Ishikawa (cell line): Measurements from ENCODE around the gene GTSE1.

Experiments
- CEBPB ChIP-seq: IDR thresholded peaks from 2 replicates; pipeline ENCODE4 v1.6.1; 2012
- CREB1 ChIP-seq: IDR thresholded peaks from 2 replicates; pipeline ENCODE4 v1.6.1; 2012; ENCODE audit warnings: low read depth
- EGR1 ChIP-seq: IDR thresholded peaks from 2 replicates; pipeline ENCODE4 v1.6.1; 2012
- EP300 ChIP-seq: IDR thresholded peaks from 2 replicates; pipeline ENCODE4 v1.6.1; 2012; ENCODE audit warnings: borderline replicate concordance
- FOXM1 ChIP-seq: IDR thresholded peaks from 2 replicates; pipeline ENCODE4 v1.6.1; 2012; ENCODE audit warnings: low read depth, borderline replicate concordance
- MAX ChIP-seq: IDR thresholded peaks from 2 replicates; pipeline ENCODE4 v1.6.1; 2012
- NFIC ChIP-seq: IDR thresholded peaks from 2 replicates; pipeline ENCODE4 v1.6.1; 2012
- RAD21 ChIP-seq: IDR thresholded peaks from 2 replicates; pipeline ENCODE4 v1.6.1; 2012; ENCODE audit warnings: low read depth
- REST ChIP-seq: IDR thresholded peaks from 2 replicates; pipeline ENCODE4 v1.6.1; 2012; ENCODE audit warnings: low read depth, mild to moderate bottlenecking
- TAF1 ChIP-seq: IDR thresholded peaks from 2 replicates; pipeline ENCODE4 v1.6.1; 2012; ENCODE audit warnings: low read depth, mild to moderate bottlenecking
- TCF12 ChIP-seq: IDR thresholded peaks from 2 replicates; pipeline ENCODE4 v1.6.1; 2012; ENCODE audit warnings: low read depth
- TEAD4 ChIP-seq: IDR thresholded peaks from 2 replicates; pipeline ENCODE4 v1.6.1; 2012
- USF1 ChIP-seq: IDR thresholded peaks from 2 replicates; pipeline ENCODE4 v1.6.1; 2012
- YY1 ChIP-seq: IDR thresholded peaks from 2 replicates; pipeline ENCODE4 v1.6.1; 2012; ENCODE audit warnings: low read depth
- ZBTB7A ChIP-seq: IDR thresholded peaks from 2 replicates; pipeline ENCODE4 v1.6.1; 2012; ENCODE audit warnings: low read depth

The GTSE1 gene

GRCh38 chr22:46286941-46287872, 9.5 kb upstream of the GTSE1 start:
- TF ChIP-seq EP300 (no peak), REST (no peak), FOXM1 (no peak), TAF1 (no peak), USF1 (no peak), ZBTB7A (no peak), YY1 (no peak)

GRCh38 chr22:46287873-46288751, 8.6 kb upstream of the GTSE1 start:
- TF ChIP-seq USF1 (no peak), TAF1 (no peak), TCF12 (no peak), REST (no peak), ZBTB7A (no peak), MAX (no peak), TEAD4 (no peak), EP300 (no peak), CREB1 (no peak), YY1 (no peak)

- TF ChIP-seq CEBPB (no peak), USF1 (no peak), MAX (no peak), RAD21 (no peak), FOXM1 (no peak), CREB1 (no peak), TEAD4 (no peak), YY1 (no peak), ZBTB7A (no peak), NFIC (no peak), EGR1 (no peak), EP300 (no peak), TAF1 (no peak), REST (no peak)
Measured at GRCh38 chr22:46288846-46289243, 7.8 kb upstream of the GTSE1 start.
